Hepatocyte (in vitro differentiated cells): ENCODE results near the gene RNF217.

Experiments used
- EZH2 ChIP-seq: fragments of 200-600 bp; sonication (generic); IDR thresholded peaks from 2 replicates; pipeline ENCODE4 v1.6.1; 2016; ENCODE audit warnings: antibody characterized with exemption, mild to moderate bottlenecking, borderline replicate concordance
- TF ChIP-seq, protein P1 (sequence below): fragments of 200-600 bp; sonication (generic); IDR thresholded peaks from 2 replicates; pipeline ENCODE4 v1.5.1; 2016; ENCODE audit warnings: antibody characterized with exemption, mild to moderate bottlenecking; ENCODE audit not compliant: poor library complexity

- TF ChIP-seq, protein P1, sequence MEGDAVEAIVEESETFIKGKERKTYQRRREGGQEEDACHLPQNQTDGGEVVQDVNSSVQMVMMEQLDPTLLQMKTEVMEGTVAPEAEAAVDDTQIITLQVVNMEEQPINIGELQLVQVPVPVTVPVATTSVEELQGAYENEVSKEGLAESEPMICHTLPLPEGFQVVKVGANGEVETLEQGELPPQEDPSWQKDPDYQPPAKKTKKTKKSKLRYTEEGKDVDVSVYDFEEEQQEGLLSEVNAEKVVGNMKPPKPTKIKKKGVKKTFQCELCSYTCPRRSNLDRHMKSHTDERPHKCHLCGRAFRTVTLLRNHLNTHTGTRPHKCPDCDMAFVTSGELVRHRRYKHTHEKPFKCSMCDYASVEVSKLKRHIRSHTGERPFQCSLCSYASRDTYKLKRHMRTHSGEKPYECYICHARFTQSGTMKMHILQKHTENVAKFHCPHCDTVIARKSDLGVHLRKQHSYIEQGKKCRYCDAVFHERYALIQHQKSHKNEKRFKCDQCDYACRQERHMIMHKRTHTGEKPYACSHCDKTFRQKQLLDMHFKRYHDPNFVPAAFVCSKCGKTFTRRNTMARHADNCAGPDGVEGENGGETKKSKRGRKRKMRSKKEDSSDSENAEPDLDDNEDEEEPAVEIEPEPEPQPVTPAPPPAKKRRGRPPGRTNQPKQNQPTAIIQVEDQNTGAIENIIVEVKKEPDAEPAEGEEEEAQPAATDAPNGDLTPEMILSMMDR, result no peak
- TF ChIP-seq EZH2, result no peak
Measured at GRCh38 chr6:125050663-125051318, 88.6 kb downstream of the RNF217 start.
